K562 (cell line): ENCODE data around the gene CRPPA. TPM values are rescaled to one million over a fixed set of nuclear protein-coding genes. Genes with fewer than 3 reads are reported as not detected.

Experiments
- SIN3A ChIP-seq, 2 experiments: fragments of 150-350 bp in 1 of 2; IDR thresholded peaks; 2 replicates each; pipeline ENCODE4 v1.6.1; 2011 to 2016; ENCODE audit warnings: borderline replicate concordance in 2 of 2, low read depth in 2 of 2, low read length in 2 of 2, mild to moderate bottlenecking in 2 of 2, moderate library complexity in 2 of 2; ENCODE audit not compliant: control insufficient read depth in 1 of 2
- SMARCB1 ChIP-seq: IDR thresholded peaks from 2 replicates; pipeline ENCODE4 v1.6.1; 2011; ENCODE audit warnings: improper control_type of control experiment, low read depth; ENCODE audit not compliant: insufficient read length
- SRSF1 ChIP-seq: fragments of 200-400 bp; formaldehyde crosslinking; IDR thresholded peaks from 2 replicates; pipeline ENCODE4 v1.6.1; 2017; ENCODE audit warnings: mild to moderate bottlenecking, low read depth, low read length, moderate library complexity
- polyA plus RNA-seq, 8 experiments: library from polyadenylated mRNA; depleted of rRNA in 4 of 8; stranded (reverse) in 5 of 8; unstranded in 3 of 8; fragments of >200 nt; fragmentation: Nextera tagmentation in 2 of 8; fragmentation: Illumina TruSeq in 1 of 8; extraction: Ambion mirVana in 2 of 8; extraction: Trizol in 1 of 8; gene quantifications; 2 replicates each; pipeline versions ENCODE4 v1.2.1 to v1.2.3, GENCODE V29; 2011 to 2014; ENCODE audit warnings: inconsistent platforms in 1 of 8, missing spikeins in 1 of 8
- total RNA-seq, 7 experiments: library from RNA; depleted of rRNA in 6 of 7; stranded (reverse); fragments of >200 nt in 6 of 7; fragmentation: Illumina TruSeq in 2 of 7; extraction: Trizol in 2 of 7; gene quantifications; 2 replicates each; pipeline versions ENCODE4 v1.2.1 to v1.2.3, GENCODE V29; 2011 to 2021; ENCODE audit warnings: low replicate concordance in 1 of 7
- TF ChIP-seq, protein P1 (sequence below), 2 experiments: fragments of 450-650 bp; formaldehyde crosslinking in 1 of 2; IDR thresholded peaks; 2 replicates each; pipeline versions ENCODE4 v1.4.0 to v1.6.1; 2014 to 2020; ENCODE audit warnings: mild to moderate bottlenecking in 2 of 2, borderline replicate concordance in 1 of 2, low read depth in 1 of 2
- TF ChIP-seq, protein P2 (sequence below): sonication (generic); formaldehyde crosslinking; IDR thresholded peaks from 2 replicates; pipeline ENCODE4 v1.8.0; 2022; ENCODE audit warnings: missing genetic modification reagents, mild to moderate bottlenecking, borderline replicate concordance
- TF ChIP-seq, protein P3 (sequence below): sonication (generic); formaldehyde crosslinking; IDR thresholded peaks from 2 replicates; pipeline ENCODE4 v1.8.1; 2023; ENCODE audit warnings: mild to moderate bottlenecking, missing genetic modification reagents

Gene CRPPA
- total and polyA plus RNA-seq, 9 of the 15 experiments (the other 6 are each of a cell fraction or from before 2014, with no cell fraction given): 3.9 to 14.4 (median 7.8) TPM

DNA sequence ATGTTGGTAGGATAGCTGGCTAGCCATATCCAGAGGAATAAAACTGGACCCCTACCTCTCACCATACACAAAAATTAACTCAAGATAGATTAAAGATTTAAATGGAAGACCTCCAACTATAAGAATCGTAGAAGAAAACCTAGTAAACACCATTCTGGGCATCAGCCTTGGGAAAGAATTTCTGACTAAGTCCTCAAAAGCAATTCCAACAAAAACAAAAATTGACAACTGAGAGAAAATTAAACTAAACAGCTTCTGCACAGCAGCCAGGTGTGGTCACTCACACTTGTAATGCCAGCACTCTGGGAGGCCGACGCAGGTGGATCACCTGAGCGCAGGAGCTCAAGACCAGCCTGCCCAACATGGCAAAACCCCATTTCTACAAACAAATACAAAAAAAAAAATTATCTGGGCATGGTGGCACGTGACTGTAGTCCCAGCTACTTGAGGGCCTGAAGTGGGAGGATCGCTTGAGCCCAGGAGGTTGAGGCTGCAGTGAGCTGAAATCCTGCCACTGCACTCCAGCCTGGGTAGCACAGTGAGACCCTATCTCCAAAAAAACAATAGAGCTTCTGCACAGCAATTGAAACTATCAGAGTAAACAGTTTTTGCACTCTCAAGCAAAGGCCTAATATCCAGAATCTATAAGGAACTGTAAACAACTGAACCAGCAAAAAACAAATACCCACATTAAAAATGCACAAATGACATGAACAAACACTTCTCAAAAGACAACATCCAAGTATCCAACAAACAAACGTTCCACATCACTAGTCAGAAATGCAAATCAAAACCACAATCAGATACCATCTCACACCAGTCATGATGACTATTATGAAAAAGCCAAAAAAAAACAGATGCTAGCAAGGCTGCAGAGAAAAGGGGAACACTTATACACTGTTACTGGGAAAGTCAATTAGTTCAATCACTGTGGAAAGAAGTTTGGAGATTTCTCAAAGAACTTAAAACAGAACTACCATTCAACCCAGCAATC lies 4.8 kb downstream of the CRPPA start (continued):
- TF ChIP-seq, protein P1, sequence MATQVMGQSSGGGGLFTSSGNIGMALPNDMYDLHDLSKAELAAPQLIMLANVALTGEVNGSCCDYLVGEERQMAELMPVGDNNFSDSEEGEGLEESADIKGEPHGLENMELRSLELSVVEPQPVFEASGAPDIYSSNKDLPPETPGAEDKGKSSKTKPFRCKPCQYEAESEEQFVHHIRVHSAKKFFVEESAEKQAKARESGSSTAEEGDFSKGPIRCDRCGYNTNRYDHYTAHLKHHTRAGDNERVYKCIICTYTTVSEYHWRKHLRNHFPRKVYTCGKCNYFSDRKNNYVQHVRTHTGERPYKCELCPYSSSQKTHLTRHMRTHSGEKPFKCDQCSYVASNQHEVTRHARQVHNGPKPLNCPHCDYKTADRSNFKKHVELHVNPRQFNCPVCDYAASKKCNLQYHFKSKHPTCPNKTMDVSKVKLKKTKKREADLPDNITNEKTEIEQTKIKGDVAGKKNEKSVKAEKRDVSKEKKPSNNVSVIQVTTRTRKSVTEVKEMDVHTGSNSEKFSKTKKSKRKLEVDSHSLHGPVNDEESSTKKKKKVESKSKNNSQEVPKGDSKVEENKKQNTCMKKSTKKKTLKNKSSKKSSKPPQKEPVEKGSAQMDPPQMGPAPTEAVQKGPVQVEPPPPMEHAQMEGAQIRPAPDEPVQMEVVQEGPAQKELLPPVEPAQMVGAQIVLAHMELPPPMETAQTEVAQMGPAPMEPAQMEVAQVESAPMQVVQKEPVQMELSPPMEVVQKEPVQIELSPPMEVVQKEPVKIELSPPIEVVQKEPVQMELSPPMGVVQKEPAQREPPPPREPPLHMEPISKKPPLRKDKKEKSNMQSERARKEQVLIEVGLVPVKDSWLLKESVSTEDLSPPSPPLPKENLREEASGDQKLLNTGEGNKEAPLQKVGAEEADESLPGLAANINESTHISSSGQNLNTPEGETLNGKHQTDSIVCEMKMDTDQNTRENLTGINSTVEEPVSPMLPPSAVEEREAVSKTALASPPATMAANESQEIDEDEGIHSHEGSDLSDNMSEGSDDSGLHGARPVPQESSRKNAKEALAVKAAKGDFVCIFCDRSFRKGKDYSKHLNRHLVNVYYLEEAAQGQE (IDR thresholded peaks at IDR 0.05; ENCODE audit: borderline replicate concordance): no peak
- TF ChIP-seq, protein P1 (CRISPR knock-in tag; IDR thresholded peaks at IDR 0.05; ENCODE audit: low read depth): no peak
- TF ChIP-seq SIN3A (IDR thresholded peaks at IDR 0.05; ENCODE audit: borderline replicate concordance in 2 of 2, control insufficient read depth in 1 of 2, low read depth in 2 of 2, low read length in 2 of 2) (no peak), SMARCB1 (no peak), SRSF1 (no peak)
- TF ChIP-seq, protein P2, sequence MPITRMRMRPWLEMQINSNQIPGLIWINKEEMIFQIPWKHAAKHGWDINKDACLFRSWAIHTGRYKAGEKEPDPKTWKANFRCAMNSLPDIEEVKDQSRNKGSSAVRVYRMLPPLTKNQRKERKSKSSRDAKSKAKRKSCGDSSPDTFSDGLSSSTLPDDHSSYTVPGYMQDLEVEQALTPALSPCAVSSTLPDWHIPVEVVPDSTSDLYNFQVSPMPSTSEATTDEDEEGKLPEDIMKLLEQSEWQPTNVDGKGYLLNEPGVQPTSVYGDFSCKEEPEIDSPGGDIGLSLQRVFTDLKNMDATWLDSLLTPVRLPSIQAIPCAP (CRISPR knock-in tag): no peak
- TF ChIP-seq, protein P3, sequence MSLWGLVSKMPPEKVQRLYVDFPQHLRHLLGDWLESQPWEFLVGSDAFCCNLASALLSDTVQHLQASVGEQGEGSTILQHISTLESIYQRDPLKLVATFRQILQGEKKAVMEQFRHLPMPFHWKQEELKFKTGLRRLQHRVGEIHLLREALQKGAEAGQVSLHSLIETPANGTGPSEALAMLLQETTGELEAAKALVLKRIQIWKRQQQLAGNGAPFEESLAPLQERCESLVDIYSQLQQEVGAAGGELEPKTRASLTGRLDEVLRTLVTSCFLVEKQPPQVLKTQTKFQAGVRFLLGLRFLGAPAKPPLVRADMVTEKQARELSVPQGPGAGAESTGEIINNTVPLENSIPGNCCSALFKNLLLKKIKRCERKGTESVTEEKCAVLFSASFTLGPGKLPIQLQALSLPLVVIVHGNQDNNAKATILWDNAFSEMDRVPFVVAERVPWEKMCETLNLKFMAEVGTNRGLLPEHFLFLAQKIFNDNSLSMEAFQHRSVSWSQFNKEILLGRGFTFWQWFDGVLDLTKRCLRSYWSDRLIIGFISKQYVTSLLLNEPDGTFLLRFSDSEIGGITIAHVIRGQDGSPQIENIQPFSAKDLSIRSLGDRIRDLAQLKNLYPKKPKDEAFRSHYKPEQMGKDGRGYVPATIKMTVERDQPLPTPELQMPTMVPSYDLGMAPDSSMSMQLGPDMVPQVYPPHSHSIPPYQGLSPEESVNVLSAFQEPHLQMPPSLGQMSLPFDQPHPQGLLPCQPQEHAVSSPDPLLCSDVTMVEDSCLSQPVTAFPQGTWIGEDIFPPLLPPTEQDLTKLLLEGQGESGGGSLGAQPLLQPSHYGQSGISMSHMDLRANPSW (CRISPR knock-in tag): no peak
